Measurements from ENCODE around the gene MAPT.

GRCh38 chr17:45941395-45941794, 47.0 kb downstream of the MAPT start:
- no peak for TF ChIP-seq REST (IDR thresholded peaks at IDR 0.05; ENCODE audit: low read depth)
- TF ChIP-seq MAX (IDR thresholded peaks at IDR 0.05), result no peak
- no peak for TF ChIP-seq POLR2AphosphoS5 (IDR thresholded peaks at IDR 0.05; ENCODE audit: low read depth, low read length)
- TF ChIP-seq CTCF (IDR thresholded peaks at IDR 0.05 in 2 of 3, conservative IDR thresholded peaks at IDR 0.05 in 1 of 3; ENCODE audit: borderline replicate concordance in 1 of 3, insufficient read depth in 1 of 3, low read depth in 2 of 3, low read length in 2 of 3), result no peak
- no peak for TF ChIP-seq ZNF274 (IDR thresholded peaks at IDR 0.05; ENCODE audit: low read depth, low read length)
- TF ChIP-seq POLR2A (IDR thresholded peaks at IDR 0.05; ENCODE audit: borderline replicate concordance, extremely low read depth, insufficient read depth, insufficient read length), result no peak
- no peak for TF ChIP-seq EZH2phosphoT487 (IDR thresholded peaks at IDR 0.05; ENCODE audit: borderline replicate concordance)
- no peak for TF ChIP-seq SIN3A (IDR thresholded peaks at IDR 0.05; ENCODE audit: low read depth)
- no peak for TF ChIP-seq CBX3 (IDR thresholded peaks at IDR 0.05; ENCODE audit: low read depth)

All from HCT116 (cell line).